Loucy (cell line): ENCODE data around the gene TNNT2.

Experiments
- H2AFZ ChIP-seq: fragments of 200-600 bp; sonication (generic); 2 replicates; pipeline ENCODE4 v1.6.0; 2016; ENCODE audit warnings: antibody characterized with exemption, mild to moderate bottlenecking, low read length, moderate library complexity
- H3F3A ChIP-seq: fragments of 200-600 bp; 2 replicates; pipeline ENCODE4 v1.6.0; 2016; ENCODE audit warnings: antibody characterized with exemption, low read depth, mild to moderate bottlenecking
- H3K27me3 ChIP-seq: fragments of 200-600 bp; sonication (generic); 2 replicates; pipeline ENCODE4 v1.6.1; 2014; ENCODE audit warnings: low read length, mild to moderate bottlenecking; ENCODE audit not compliant: insufficient read depth, poor library complexity, severe bottlenecking
- H3K36me3 ChIP-seq: fragments of 200-600 bp; sonication (generic); 2 replicates; pipeline ENCODE4 v1.6.1; 2016; ENCODE audit warnings: low read length; ENCODE audit not compliant: insufficient read depth
- H3K4me1 ChIP-seq: fragments of 200-600 bp; sonication (generic); 2 replicates; pipeline ENCODE4 v1.5.1; 2014; ENCODE audit warnings: low read length, mild to moderate bottlenecking; ENCODE audit not compliant: insufficient read depth, poor library complexity, severe bottlenecking
- H3K4me2 ChIP-seq: fragments of 200-600 bp; sonication (generic); 2 replicates; pipeline ENCODE4 v1.6.0; 2014; ENCODE audit warnings: antibody characterized with exemption, low read length, low read depth, mild to moderate bottlenecking; ENCODE audit not compliant: poor library complexity, severe bottlenecking
- H3K4me3 ChIP-seq: fragments of 200-600 bp; sonication (generic); 2 replicates; pipeline ENCODE4 v1.5.1; 2014; ENCODE audit warnings: low read length, mild to moderate bottlenecking, mixed read lengths; ENCODE audit not compliant: poor library complexity, severe bottlenecking
- H3K79me2 ChIP-seq: fragments of 200-600 bp; sonication (generic); 2 replicates; pipeline ENCODE4 v1.6.1; 2014; ENCODE audit warnings: low read length; ENCODE audit not compliant: insufficient read depth
- H3K9ac ChIP-seq: fragments of 200-600 bp; sonication (generic); 2 replicates; pipeline ENCODE4 v1.6.0; 2014; ENCODE audit warnings: mild to moderate bottlenecking, low read depth, low read length, moderate library complexity; ENCODE audit not compliant: poor library complexity, severe bottlenecking
- H3K9me2 ChIP-seq: fragments of 200-600 bp; sonication (generic); replicated peaks from 2 replicates; pipeline ENCODE4 v1.6.1; 2016; ENCODE audit warnings: low read depth, low read length, mixed read lengths
- H3K9me3 ChIP-seq: fragments of 200-600 bp; sonication (generic); 2 replicates; pipeline ENCODE4 v1.6.1; 2014; ENCODE audit warnings: mild to moderate bottlenecking, antibody characterized with exemption, low read length, low read depth; ENCODE audit not compliant: insufficient read depth
- H4K20me1 ChIP-seq: fragments of 200-600 bp; sonication (generic); 2 replicates; pipeline ENCODE4 v1.6.0; 2014; ENCODE audit warnings: antibody characterized with exemption, low read length, mild to moderate bottlenecking; ENCODE audit not compliant: insufficient read depth, poor library complexity, severe bottlenecking
- CTCF ChIP-seq: fragments of 200-600 bp; sonication (generic); conservative IDR thresholded peaks from 2 replicates; pipeline ENCODE4 v1.5.1; 2014; ENCODE audit warnings: mild to moderate bottlenecking, antibody characterized with exemption, low read length
- EZH2phosphoT487 ChIP-seq: fragments of 200-600 bp; IDR thresholded peaks from 2 replicates; pipeline ENCODE4 v1.6.1; 2018; ENCODE audit warnings: antibody characterized with exemption, mild to moderate bottlenecking, moderate library complexity, borderline replicate concordance

The TNNT2 gene

GRCh38 chr1:201332616-201333335, 44.7 kb downstream of the TNNT2 start:
- Histone ChIP-seq H3K36me3 (no peaks in the 10 kb centered on the region), H3K4me1 (no peaks in the 10 kb centered on the region), H3K9ac (no peak overlapping the region), H3F3A (no peaks in the 10 kb centered on the region), H3K9me3 (no peaks in the 10 kb centered on the region), H3K79me2 (no peaks in the 10 kb centered on the region), H3K9me2 (no peaks in the 10 kb centered on the region), H4K20me1 (no peaks in the 10 kb centered on the region), H3K4me3 (no peak overlapping the region), H3K27me3 (no peaks in the 10 kb centered on the region), H2AFZ (no peak overlapping the region), H3K4me2 (no peak overlapping the region)
- no peak for TF ChIP-seq CTCF

GRCh38 chr1:201332021-201332420, 45.5 kb downstream of the TNNT2 start:
- H3K79me2 ChIP-seq = no peaks in the 10 kb centered on the region
- H3K9ac ChIP-seq = no peak overlapping the region

GRCh38 chr1:201331166-201331565, 46.3 kb downstream of the TNNT2 start:
- Histone ChIP-seq H3K4me2 (no peak overlapping the region), H3F3A (no peaks in the 10 kb centered on the region), H3K9me3 (no peaks in the 10 kb centered on the region), H3K9ac (no peak overlapping the region), H2AFZ (no peak overlapping the region), H3K4me3 (no peak overlapping the region), H3K36me3 (no peaks in the 10 kb centered on the region), H3K9me2 (no peaks in the 10 kb centered on the region), H3K79me2 (no peaks in the 10 kb centered on the region), H4K20me1 (no peaks in the 10 kb centered on the region), H3K27me3 (no peaks in the 10 kb centered on the region), H3K4me1 (no peaks in the 10 kb centered on the region)
- TF ChIP-seq EZH2phosphoT487 = no peak
- TF ChIP-seq CTCF = no peak

More at GRCh38 chr1:201332021-201332420, 45.5 kb downstream of the TNNT2 start:
- Histone ChIP-seq H3K4me3 (no peak overlapping the region), H2AFZ (no peak overlapping the region), H3K4me2 (no peak overlapping the region), H3K27me3 (no peaks in the 10 kb centered on the region), H3K9me2 (no peaks in the 10 kb centered on the region), H3K9me3 (no peaks in the 10 kb centered on the region), H3F3A (no peaks in the 10 kb centered on the region), H3K36me3 (no peaks in the 10 kb centered on the region), H3K4me1 (no peaks in the 10 kb centered on the region), H4K20me1 (no peaks in the 10 kb centered on the region)
- TF ChIP-seq CTCF = no peak
- TF ChIP-seq EZH2phosphoT487 = no peak
